IMR-90 (cell line): ENCODE results near the gene IQGAP2.

Experiments
- NFE2L2 ChIP-seq: fragments of 150-350 bp; IDR thresholded peaks from 2 replicates; pipeline ENCODE4 v1.6.1; 2016; ENCODE audit warnings: low read depth, mild to moderate bottlenecking, low read length
- POLR2A ChIP-seq: IDR thresholded peaks from 2 replicates; pipeline ENCODE4 v1.6.1; 2012; ENCODE audit warnings: mild to moderate bottlenecking, low read depth, low read length
- RAD21 ChIP-seq: IDR thresholded peaks from 2 replicates; pipeline ENCODE4 v1.6.1; 2012; ENCODE audit warnings: low read length, improper control_type of control experiment
- TF ChIP-seq, protein P1 (sequence below): conservative IDR thresholded peaks from 2 replicates; pipeline ENCODE4 v1.5.1; 2012; ENCODE audit warnings: mild to moderate bottlenecking, low read depth, low read length, improper control_type of control experiment
- TF ChIP-seq, protein P2 (sequence below): fragments of 150-350 bp; IDR thresholded peaks from 2 replicates; pipeline ENCODE4 v1.6.1; 2017; ENCODE audit warnings: mild to moderate bottlenecking, antibody characterized with exemption, low read length, low read depth

DNA sequence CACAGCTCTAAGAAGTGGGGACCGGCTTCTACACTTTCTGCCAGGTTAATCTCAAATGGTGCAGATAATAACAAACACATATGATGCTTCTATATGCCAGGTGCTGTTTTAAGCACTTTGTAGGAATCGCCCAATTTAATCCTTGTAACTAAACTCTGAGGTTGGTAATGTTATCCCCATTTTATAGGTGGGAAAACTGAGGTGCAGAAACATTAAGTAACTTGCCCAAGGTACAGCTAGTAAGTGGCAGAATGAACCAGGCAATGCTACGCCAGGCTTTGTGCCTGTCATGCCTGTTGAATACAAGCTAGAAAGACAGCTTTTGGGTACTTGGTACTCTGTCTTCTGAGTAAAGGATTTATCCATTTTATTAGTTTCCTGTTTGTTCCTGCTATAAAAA lies 19.7 kb downstream of the IQGAP2 start:
- TF ChIP-seq, protein P1, sequence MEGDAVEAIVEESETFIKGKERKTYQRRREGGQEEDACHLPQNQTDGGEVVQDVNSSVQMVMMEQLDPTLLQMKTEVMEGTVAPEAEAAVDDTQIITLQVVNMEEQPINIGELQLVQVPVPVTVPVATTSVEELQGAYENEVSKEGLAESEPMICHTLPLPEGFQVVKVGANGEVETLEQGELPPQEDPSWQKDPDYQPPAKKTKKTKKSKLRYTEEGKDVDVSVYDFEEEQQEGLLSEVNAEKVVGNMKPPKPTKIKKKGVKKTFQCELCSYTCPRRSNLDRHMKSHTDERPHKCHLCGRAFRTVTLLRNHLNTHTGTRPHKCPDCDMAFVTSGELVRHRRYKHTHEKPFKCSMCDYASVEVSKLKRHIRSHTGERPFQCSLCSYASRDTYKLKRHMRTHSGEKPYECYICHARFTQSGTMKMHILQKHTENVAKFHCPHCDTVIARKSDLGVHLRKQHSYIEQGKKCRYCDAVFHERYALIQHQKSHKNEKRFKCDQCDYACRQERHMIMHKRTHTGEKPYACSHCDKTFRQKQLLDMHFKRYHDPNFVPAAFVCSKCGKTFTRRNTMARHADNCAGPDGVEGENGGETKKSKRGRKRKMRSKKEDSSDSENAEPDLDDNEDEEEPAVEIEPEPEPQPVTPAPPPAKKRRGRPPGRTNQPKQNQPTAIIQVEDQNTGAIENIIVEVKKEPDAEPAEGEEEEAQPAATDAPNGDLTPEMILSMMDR = no peak
- TF ChIP-seq POLR2A (no peak), NFE2L2 (no peak), RAD21 (no peak)
- TF ChIP-seq, protein P2, sequence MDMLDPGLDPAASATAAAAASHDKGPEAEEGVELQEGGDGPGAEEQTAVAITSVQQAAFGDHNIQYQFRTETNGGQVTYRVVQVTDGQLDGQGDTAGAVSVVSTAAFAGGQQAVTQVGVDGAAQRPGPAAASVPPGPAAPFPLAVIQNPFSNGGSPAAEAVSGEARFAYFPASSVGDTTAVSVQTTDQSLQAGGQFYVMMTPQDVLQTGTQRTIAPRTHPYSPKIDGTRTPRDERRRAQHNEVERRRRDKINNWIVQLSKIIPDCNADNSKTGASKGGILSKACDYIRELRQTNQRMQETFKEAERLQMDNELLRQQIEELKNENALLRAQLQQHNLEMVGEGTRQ = no peak
